Common myeloid progenitor, CD34-positive (primary cell): ENCODE measurements around the gene NEURL1.
A peak's percentile ranks its signal among the peaks of the same experiment; 100 is the strongest.

Experiments
- CTCF ChIA-PET: fragments of 350-600 bp; sonication (Branson Sonifier 250); formaldehyde crosslinking; loops from one replicate; lab custom pipeline; 2021; ENCODE audit warnings: antibody characterized with exemption; lab: Charles Lee
- POLR2A ChIA-PET: fragments of 350-600 bp; sonication (Branson Sonifier 250); formaldehyde crosslinking; loops from one replicate; lab custom pipeline; 2021; ENCODE audit warnings: antibody characterized with exemption; lab: Charles Lee
- DNase-seq, 3 donors: peaks; one replicate each; pipeline versions ENCODE4 v3.0.0 to v3.0.0-alpha.2; 2013
- H3K27ac ChIP-seq, 2 experiments: 1 replicate in 1 of 2; 2 replicates in 1 of 2; pipeline ENCODE4 v1.7.0; 2013; ENCODE audit warnings: inconsistent platforms in 2 of 2, low read length in 2 of 2, mild to moderate bottlenecking in 2 of 2, low read depth in 1 of 2, moderate library complexity in 1 of 2; ENCODE audit not compliant: severe bottlenecking in 2 of 2, insufficient read depth in 1 of 2, poor library complexity in 1 of 2
- H3K27me3 ChIP-seq, 5 experiments: replicated peaks in 2 of 5; 1 replicate in 3 of 5; 2 replicates in 2 of 5; pipeline versions ENCODE4 v1.6.1 to v1.7.0; 2013; ENCODE audit warnings: low read length in 4 of 5, mild to moderate bottlenecking in 2 of 5, moderate library complexity in 2 of 5, inconsistent platforms in 1 of 5; ENCODE audit not compliant: insufficient read depth in 5 of 5, control insufficient read depth in 4 of 5
- H3K36me3 ChIP-seq, 4 experiments: 1 replicate in 2 of 4; 2 replicates in 2 of 4; pipeline versions ENCODE4 v1.6.1 to v1.7.0; 2013; ENCODE audit warnings: low read length in 3 of 4, control low read depth in 1 of 4, mild to moderate bottlenecking in 1 of 4; ENCODE audit not compliant: control insufficient read depth in 4 of 4, insufficient read depth in 4 of 4
- H3K4me1 ChIP-seq, 4 experiments: 1 replicate in 3 of 4; 2 replicates in 1 of 4; pipeline versions ENCODE4 v1.6.1 to v1.7.1; 2013; ENCODE audit warnings: low read length in 3 of 4, mild to moderate bottlenecking in 3 of 4, control low read depth in 1 of 4, inconsistent platforms in 1 of 4, moderate library complexity in 1 of 4; ENCODE audit not compliant: control insufficient read depth in 4 of 4, insufficient read depth in 4 of 4; ENCODE audit errors: control extremely low read depth in 1 of 4
- H3K4me3 ChIP-seq, 7 experiments: 1 replicate in 4 of 7; 2 replicates in 3 of 7; pipeline versions ENCODE4 v1.5.1 to v1.7.0; 2013; ENCODE audit warnings: mild to moderate bottlenecking in 7 of 7, low read length in 6 of 7, moderate library complexity in 6 of 7, inconsistent platforms in 2 of 7, low read depth in 2 of 7, control low read depth in 1 of 7; ENCODE audit not compliant: insufficient read depth in 4 of 7, control insufficient read depth in 1 of 7; ENCODE audit errors: extremely low read depth in 1 of 7
- H3K9me3 ChIP-seq, 5 experiments: 1 replicate in 4 of 5; 2 replicates in 1 of 5; pipeline versions ENCODE4 v1.6.1 to v1.7.1; 2013; ENCODE audit warnings: low read length in 4 of 5, mild to moderate bottlenecking in 2 of 5, inconsistent platforms in 1 of 5, low read depth in 1 of 5, moderate library complexity in 1 of 5; ENCODE audit not compliant: control insufficient read depth in 4 of 5, insufficient read depth in 2 of 5; ENCODE audit errors: control extremely low read depth in 1 of 5
- WGBS: methylation state at CpG from one replicate; pipeline ENCODE4 v1.1.5; 2013; ENCODE audit not compliant: insufficient coverage; 5-methylcytosine and 5-hydroxymethylcytosine counted together

The NEURL1 gene

DNA sequence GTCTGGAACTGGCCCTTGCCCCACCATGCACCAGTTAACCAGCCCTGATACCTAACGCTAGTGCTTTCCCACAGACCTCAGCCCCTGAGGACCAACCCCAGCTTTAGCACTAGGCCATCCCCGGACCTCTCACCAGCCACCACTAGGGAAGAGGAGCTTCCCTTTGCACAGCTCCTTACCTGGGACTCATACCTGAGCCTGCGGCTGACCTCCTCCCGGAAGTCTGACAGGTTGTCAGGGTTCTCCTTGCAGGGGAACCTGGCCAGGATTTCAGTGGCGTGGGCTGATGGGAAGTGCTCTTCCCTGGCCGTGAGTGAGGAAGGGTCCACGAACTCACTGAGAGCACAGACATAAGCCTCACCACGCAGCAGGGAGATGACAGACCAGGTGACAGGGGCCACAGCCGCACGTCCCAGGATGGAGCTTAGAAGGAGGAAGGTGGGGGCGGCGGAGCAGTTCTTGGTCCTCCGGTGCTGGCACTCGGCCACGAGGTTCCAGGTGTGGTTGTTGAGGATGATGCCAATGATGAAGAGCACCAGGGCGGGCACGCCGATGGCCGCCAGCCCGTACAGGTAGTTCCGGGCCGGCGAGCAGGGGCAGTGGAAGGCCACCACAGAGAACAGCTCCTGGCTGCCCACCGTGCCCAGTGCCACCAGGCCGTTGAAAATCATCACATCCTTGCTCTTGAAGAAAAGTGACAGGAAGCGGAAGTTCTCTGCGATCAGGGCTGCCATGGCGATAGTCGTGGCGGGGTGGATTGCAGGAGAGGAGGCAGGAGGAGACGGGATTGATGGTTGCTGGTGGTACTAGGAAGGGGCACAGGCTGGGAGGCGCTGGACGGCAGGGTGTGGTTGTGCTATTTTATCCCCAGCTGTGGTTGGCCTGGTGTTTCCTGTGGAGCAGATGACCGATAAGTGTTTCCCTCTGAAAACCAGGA lies 44.0 kb upstream of the NEURL1 start:
- H3K27me3 ChIP-seq, result peaks cover 0 to 2% (median 0%) of the 10 kb centered on the region in 5 experiments
- peaks cover 4 to 54% (median 41%) of the 10 kb centered on the region in 4 experiments for H3K36me3 ChIP-seq
- no peak overlapping the region for H3K4me3 ChIP-seq
- H3K27ac ChIP-seq, result no peak overlapping the region
- H3K4me1 ChIP-seq, result peaks cover 0 to 38% (median 30%) of the 10 kb centered on the region in 4 experiments
- H3K9me3 ChIP-seq, result no peaks in the 10 kb centered on the region
- ChIA-PET POLR2A (no interaction called here), CTCF (interaction anchor here (0.9 to 7.7 kb wide), 6 partner anchors 13 to 35 kb away, joined by 3 to 76 read pairs (median 4); partner anchors contain the start of gene CALHM3)
- WGBS, result 91% methylated on average over 27 of the region's 34 CpGs
- DNase-seq, result no peak

DNA sequence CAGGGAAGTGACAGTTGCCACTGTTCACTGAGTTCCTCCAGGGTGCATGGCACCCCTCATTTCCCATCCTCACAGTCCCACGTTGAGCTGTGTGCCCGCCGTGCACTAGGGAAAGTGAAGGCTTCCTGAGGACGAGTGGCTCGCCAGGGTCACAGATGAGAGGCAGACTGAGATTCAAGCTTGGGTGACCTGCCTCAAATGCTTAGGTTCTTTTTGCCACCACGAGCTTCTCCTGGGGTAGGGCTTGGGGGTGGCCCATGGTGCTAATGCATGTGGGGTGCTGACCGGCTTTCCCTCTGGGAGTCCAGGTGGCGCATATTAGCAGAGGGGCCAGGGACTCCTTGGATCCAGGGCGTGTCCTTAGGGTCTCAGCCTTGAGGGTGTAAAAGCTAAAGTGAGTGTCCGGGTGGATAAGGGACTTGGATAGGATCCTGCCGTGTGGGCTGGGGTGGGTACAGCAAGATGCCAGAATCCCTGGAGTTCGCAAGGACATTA lies 43.3 kb upstream of the NEURL1 start:
- Histone ChIP-seq H3K27me3 (peaks cover 0 to 2% (median 0%) of the 10 kb centered on the region in 5 experiments), H3K4me1 (peaks cover 0 to 38% (median 30%) of the 10 kb centered on the region in 4 experiments), H3K27ac (no peak overlapping the region), H3K9me3 (no peaks in the 10 kb centered on the region), H3K4me3 (peak overlapping the region in 2 of 7 experiments; percentile 80 to 92), H3K36me3 (peaks cover 4 to 46% (median 34%) of the 10 kb centered on the region in 4 experiments)
- ChIA-PET POLR2A (no interaction called here), CTCF (interaction anchor here (0.9 to 7.7 kb wide), 6 partner anchors 13 to 55 kb away, joined by 3 to 76 read pairs (median 4); partner anchors contain the start of gene CALHM3)
- DNase-seq, result no peak
- 98% methylated on average over 11 of the region's 12 CpGs for WGBS

DNA sequence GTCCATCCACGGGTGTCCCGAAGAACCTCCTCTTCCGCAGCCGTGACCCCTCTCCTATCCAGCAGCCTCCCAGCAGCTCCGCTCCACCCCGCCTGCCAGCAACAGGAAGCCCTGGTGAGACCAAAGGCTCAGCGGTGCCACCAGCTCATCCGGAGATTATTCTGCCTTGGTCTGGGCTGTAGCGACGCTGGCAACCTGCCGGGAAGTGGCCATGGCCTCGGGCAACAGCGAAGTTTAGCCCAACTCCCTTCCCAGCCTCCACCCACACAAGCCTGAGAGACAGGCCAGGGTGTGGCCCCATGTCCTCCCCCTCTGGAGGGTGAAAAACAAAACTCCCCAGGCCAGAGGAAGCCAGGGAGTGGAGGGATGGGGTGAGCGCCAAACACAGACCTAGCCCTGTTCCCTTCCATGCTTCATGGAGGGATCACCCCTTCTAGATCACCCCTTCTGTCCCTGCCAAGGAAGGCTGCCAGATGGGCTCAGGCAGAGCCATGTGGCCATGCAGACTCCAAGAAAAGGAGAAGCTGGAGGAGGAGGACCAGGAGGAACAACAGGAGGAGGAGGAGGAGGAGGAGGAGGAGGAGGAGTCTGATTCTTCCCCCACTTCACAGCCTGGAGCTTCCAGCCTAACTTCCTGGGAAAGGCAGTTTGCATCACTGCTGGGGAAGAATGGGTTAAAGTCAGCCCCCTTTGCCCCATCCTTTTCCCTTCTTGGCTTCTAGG lies 42.3 kb upstream of the NEURL1 start:
- POLR2A ChIA-PET, result interaction anchor here (1.2 kb wide), 1 partner anchor 20 kb away, joined by 4 read pairs; no protein-coding TSS in a partner anchor
- H3K4me1 ChIP-seq, result peaks cover 0 to 38% (median 31%) of the 10 kb centered on the region in 4 experiments

DNA sequence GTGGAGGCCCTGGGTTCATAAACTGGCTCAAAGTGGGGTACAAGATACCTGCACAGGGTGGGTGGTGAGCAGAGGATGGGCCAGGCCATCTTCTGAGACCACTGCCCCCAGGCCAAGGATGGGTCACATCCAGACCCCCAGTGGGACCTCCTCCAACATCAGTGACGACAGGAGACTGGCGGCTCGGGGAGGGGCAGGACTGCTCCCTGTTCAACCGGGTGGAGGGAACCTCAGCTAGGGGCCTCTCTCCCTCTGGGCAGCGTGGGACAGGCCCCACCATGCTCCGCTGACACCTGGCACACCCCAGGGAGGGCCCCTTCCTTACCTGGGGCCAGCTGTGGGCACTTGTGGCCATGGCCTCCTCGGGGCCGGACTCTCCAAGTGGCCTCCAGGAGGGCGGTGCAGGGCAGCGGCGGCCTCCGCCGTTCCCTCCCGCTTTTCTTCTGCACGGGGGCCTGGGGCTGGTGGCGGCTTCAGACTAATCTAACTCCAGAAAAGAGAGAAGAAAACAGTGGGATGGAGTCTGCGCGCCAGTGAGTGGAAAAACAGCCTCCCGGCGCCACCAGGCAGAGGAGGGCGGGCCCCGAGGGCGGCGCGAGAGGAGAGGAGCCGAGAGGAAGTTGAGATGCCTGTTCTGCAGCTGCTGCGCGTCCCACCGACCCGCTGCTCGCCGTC lies 41.5 kb upstream of the NEURL1 start, which contains the start of gene CALHM2:
Gene CALHM2, minus strand, starts transcription at position 540 of the 675 bp plus-strand sequence. CDS start 2,429 bp downstream, outside the sequence.
- ChIA-PET POLR2A (interaction anchor here (1.2 kb wide), 1 partner anchor 19 kb away, joined by 4 read pairs; no protein-coding TSS in a partner anchor), CTCF (interaction anchor here (0.8 to 7.7 kb wide), 10 partner anchors 14 to 38 kb away, joined by 3 to 76 read pairs (median 4); partner anchors contain the start of gene CALHM3)
- Histone ChIP-seq H3K27me3 (peaks cover 0 to 2% (median 0%) of the 10 kb centered on the region in 5 experiments), H3K36me3 (peaks cover 4 to 29% (median 18%) of the 10 kb centered on the region in 4 experiments), H3K9me3 (no peaks in the 10 kb centered on the region), H3K4me3 (peak within 1 kb of the TSS; percentile 61 to 92 (median 72)), H3K4me1 (peaks cover 0 to 38% (median 32%) of the 10 kb centered on the region in 4 experiments), H3K27ac (peak within 1 kb of the TSS in 1 of 2 experiments; percentile 2)
- peak; percentile 36 to 71 (median 61) for DNase-seq
- WGBS, result under 1% methylated on average over 25 of the region's 32 CpGs

More for the DNA sequence above, 42.3 kb upstream of the NEURL1 start:
- Histone ChIP-seq H3K4me3 (peak overlapping the region; percentile 0 to 92 (median 72)), H3K36me3 (peaks cover 4 to 36% (median 25%) of the 10 kb centered on the region in 4 experiments), H3K9me3 (no peaks in the 10 kb centered on the region), H3K27me3 (peaks cover 0 to 2% (median 0%) of the 10 kb centered on the region in 5 experiments), H3K27ac (peak overlapping the region in 1 of 2 experiments; percentile 2)
- WGBS, result 6% methylated on average over 6 of the region's 14 CpGs
- CTCF ChIA-PET, result interaction anchor here (0.7 to 7.7 kb wide), 12 partner anchors 15 to 54 kb away, joined by 3 to 76 read pairs (median 3); partner anchors contain the start of gene CALHM3
- peak; percentile 18 to 50 (median 46) for DNase-seq

GRCh38 chr10:103452506-103453230 lies 40.8 kb upstream of the NEURL1 start:
- DNase-seq, result no peak
- Histone ChIP-seq H3K27me3 (peaks cover 0 to 2% (median 0%) of the 10 kb centered on the region in 5 experiments), H3K36me3 (peaks cover 0 to 22% (median 13%) of the 10 kb centered on the region in 4 experiments), H3K27ac (no peak overlapping the region), H3K4me3 (peak overlapping the region; percentile 61 to 92 (median 72)), H3K9me3 (no peaks in the 10 kb centered on the region), H3K4me1 (peaks cover 0 to 38% (median 33%) of the 10 kb centered on the region in 4 experiments)
- ChIA-PET CTCF (interaction anchor here (0.9 to 7.7 kb wide), 5 partner anchors 13 to 37 kb away, joined by 3 to 76 read pairs (median 6); partner anchors contain the start of gene CALHM3), POLR2A (interaction anchor here (1.0 to 1.2 kb wide), 2 partner anchors 15 to 18 kb away, joined by 4 read pairs; no protein-coding TSS in a partner anchor)
- 48% methylated on average over 22 of the region's 27 CpGs for WGBS
